NOMO-1 (cell line): Measurements from ENCODE around the gene PCP2.
"Not testable (repeated sequence)": the region's sequence is repeated elsewhere in the genome, so short reads cannot be mapped to it uniquely, and the experiment has no call there.

Experiments used
- DNase-seq, 2 experiments: peaks; one replicate each; lab custom pipeline; 2025; ENCODE audit not compliant: unreplicated experiment in 2 of 2; lab: John Stamatoyannopoulos, UW

Gene PCP2

DNA sequence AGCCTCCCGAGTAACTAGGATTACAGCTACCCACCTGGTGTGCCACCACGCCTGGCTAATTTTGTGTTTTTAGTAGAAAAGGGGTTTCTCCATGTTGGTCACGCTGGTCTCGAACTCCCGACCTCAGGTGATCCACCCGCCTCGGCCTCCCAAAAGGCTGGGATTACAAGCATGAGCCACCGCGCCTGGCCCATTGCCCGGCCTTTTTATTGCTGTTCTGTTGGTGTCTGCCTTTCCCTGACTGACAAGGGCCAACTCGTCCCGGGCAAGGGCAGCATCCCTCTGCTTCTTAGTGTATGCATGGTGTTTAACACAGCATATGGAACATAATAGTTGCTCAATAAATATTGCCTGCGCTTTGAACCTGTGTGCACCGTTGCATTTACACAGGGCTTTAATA is 29.1 kb upstream of the PCP2 start:
- no peak for DNase-seq

DNA sequence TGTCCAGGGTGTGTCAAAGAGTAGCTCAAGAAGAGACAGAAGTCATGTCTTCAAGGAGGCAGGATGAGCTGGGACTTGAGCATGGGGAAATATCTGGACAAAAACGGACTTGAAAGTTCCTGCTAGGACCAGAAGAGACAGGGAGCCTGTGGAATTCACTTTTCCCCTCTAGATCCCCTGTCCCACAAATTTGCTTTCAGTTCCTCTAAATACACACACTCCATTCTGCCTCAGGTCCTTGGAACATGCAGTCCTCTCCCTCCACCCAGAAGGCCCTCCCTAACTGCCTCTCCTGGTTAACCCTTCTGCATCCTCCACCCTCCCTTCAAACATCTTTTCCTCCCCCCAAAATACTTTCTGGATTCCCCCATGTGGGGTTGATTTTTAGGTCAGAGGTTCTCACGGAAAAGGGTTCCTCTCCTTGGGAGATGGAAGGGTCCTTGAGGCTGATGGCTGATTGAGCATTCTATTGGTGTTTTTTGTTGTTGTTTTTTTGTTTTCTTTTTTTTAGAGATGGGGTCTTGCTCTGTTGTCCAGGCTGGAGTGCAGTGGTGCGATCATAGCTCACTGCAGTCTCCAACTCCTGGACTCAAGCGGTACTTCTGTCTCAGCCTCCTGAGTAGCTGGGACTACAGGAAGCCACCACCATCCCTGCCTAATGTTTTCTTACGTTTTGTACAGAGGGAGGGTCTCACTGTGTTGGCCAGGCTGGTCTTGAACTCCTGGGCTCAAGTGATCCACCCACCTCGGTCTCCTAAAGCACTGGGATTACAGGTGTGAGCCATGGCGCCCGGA is 28.4 kb upstream of the PCP2 start:
- no peak for DNase-seq

DNA sequence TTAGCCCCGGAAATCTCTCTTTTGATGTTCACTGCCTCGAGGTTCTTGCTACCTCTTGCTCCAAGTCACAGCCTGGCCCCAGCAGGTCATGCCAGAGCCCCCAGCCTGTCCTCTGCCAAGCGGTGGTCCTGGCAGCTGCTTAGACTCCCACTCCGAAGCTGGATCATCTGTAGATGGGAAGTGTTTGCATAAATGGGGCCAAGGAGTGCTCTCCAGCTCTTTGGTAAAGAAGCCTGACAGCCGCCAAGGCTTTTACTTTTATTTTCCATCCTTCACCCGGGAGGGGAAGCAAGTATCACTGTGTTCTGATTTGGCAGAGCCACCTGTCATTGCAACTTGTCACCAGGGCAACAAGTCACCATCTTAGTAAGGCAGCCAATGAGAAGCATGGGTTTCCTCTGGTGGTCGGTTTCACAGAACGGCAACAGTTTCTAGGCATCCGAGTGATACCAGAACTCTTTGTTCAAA is 24.7 kb upstream of the PCP2 start:
- DNase-seq, result peak in 1 of 2 experiments; percentile 48

DNA sequence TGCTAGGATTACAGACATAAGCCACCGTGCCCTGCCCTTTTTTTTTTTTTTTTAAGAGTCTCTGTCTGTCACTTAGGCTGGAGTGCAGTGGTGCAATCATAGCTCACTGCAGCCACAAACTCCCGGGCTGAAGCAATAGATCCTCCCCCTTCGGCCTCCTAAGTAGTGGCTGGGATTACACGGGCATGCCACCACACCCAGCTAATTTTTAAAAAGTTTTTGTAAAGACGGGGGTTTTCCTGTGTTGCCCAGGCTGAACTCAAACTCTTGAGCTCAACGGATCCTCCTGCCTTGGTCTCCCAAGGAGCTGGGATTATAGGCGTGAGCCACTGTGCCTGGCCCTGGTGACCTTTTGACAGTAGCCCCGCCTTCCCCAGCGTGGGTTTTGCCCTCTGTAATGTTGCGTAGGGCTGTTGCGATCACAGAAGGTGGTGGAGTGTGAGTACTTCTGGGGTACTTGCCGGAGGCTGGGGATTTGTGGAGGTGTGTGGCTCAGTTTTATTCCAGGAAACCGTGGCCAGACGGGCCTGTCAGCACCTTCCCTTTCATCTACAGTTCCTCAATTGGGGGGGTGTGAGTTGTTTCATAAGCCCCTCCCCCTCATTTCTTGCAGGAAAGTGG is 23.7 kb upstream of the PCP2 start:
- DNase-seq, result peak; percentile 86 to 91

DNA sequence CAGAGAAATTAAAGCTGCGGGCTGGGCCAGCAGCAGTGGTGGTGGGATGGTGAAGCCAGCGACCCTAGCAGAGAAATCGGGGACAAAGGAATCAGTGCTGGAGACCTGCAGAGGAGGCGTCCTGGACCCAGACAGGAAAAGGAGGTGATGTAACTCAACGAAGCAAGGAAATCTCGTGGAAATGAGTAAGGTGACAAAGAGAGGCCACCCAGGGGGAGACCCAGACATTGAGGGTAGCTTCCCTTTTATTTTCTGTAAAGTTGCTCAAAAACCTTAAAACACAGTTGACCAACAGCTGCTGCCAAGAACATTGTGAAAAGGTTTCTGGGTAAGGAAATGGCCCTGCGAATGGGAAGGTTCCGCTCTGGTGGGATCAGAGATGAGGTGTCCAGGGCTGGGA is 22.1 kb upstream of the PCP2 start:
- peak; percentile 86 to 93 for DNase-seq

DNA sequence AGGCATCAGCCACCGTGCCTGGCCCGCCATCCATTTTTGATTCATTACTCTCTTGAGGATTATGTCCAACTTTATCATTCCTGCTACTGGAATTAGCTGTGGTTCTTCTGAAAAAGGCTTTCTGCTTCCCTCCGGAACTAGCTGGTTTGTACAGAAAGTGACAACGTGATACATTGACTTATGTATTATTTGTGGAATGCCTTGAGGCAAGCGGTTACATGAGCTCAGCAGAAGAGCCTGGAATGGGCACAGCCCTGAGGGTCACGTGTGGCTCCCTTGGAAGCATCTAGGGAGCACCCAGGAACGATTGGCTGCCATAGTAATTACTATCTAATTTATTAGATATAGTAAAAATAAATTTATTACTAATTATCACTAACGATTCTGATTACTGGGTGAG is 20.9 kb upstream of the PCP2 start:
- no peak for DNase-seq

DNA sequence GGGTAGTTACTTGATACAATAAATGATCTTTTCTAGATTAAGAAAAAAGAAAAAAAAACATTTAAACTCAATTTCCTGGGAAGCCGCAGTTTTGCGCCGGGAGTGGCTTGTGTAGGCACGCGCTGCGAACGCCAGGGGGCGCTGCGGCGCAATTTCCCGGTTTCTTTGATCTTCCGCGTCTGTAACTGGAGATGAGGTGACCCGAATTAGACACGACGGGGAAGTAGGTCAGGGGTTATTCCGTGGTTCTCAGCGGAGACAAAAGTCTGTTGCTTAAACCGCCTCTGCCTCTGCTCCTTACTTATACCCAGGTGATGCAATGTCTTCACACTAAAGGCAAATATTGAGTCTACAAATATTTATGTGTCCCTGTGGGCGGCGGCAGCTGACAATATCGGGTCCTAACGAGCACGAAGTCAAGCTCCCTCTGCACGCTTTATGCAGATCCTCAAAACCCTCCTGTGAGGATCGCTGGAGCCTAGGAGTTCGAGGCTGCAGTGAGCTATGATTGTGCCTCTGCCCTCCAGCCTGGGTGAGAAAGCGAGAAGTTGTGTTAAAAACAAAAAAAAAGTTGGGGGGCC is 18.6 kb upstream of the PCP2 start:
- peak; percentile 91 to 99 for DNase-seq

DNA sequence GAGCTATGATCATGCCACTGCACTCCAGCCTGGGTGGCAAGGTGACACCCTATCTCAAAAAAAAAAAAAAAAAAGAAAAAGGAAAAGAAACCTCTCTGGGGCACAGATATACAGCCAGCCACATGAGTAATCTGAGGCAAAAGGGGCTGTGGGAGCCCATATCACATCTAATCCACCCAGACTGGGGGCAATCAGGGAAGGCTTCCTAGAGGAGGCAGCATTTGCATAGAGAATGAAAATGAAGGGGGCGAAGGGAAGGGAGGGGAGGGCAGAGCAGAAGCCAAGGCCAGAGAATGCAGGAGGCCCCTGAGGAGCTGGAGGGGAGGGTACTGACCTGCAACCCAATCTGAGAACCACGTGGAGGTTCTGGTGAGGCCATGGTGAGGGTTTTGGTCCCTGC is 16.6 kb upstream of the PCP2 start:
- DNase-seq, result no peak

DNA sequence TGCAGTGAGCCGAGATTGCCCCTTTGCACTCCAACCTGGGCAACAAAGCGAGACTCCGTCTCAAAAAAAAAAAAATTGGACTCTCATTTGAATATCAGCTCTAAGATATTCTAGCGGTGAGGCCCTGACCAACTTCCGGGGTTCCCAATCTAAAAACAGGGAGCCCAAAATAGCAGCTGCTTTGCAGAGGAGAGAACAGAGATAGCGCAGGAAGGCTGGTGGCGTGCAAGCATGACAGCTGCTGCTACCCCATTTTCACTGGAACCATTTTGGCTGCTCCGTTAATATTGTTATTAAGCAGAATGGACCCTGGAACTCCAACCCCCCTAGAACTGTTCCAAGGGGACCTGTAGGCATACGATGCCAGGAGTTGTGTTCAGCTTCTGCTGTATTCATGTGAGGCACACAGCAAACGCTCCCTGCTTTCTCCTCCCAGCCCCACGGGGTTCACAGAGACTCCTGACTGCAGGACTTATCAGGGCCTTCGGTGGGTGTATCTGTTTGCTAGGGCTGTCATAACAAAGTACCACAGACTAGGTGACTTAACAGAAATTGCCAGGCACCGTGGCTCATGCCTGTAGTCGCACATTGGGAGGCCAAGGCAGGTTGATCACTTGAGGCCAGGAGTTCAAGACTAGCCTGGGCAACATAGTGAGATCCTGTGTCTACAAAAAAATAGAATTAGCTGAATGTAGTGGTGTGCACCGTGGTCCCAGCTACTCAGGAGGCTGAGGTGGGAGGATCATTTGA is 14.9 kb upstream of the PCP2 start:
- no peak for DNase-seq

DNA sequence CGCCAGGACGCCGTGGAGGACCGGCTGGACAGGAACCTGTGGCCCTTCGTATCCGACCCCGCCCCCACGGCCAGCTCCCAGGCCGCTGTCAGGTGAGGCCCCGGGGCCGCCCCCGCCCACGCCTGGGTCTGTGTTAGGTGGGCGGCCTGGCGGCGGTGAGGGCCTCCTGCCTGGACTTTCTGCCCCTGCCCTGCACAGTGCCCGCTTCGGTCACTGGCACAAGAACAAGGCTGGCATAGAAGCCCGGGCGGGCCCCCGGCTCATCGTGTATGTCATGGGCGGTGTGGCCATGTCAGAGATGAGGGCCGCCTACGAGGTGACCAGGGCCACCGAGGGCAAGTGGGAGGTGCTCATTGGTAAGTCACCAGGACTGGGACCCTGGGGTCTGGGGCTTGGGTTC is 13.6 kb upstream of the PCP2 start:
- no peak for DNase-seq

DNA sequence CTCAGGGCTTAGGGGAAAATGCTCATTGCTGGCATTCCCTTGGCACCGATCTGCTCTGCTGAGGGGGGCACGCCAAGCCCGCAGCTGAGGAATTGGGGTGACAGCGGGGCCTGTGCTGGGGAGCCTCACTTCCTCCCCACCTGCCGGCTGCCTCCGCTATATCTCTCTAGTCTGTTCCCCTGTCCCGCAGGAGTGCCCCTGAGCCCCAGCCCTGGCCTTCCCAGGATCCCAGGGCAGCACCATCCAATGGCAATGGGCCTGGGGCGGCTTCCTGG is 12.8 kb upstream of the PCP2 start:
- no peak for DNase-seq

DNA sequence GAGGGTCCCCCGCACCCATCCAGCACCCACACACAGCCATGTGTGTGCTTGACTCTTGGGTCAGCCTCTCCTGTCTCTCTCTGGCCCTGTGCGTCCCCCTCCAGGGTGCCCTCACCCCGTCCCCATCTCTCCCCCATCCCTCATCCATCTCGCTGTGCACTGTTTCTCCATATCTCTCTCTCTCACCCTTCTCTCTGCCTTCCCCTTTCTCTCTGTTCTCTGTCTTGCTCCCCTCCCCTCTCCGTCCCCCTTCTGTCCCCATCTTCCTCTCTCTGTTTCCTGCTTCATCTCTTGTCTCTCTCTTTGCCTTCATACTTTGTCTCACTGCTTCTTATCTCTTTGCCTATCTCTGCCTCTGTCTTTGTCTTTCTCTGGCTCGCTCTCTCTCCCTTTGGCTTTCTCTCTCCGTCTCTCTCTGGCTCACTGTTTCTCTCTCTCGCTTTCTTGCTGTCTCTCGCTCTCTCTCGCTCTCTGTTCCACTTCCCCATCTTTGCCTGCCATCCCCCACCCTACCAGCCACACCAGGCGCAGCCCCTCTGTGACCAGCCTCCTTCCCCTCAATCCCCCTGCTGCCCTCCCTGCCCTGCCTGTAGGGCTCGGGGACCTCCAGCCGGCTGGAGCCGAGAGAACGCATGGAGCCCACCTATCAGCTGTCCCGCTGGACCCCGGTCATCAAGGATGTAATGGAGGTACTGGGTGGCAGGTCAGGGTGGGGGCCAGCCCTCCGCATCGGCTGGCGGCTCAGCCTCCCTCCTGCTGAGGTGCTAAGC is 12.3 kb upstream of the PCP2 start:
- DNase-seq, result peak; percentile 71 to 77

DNA sequence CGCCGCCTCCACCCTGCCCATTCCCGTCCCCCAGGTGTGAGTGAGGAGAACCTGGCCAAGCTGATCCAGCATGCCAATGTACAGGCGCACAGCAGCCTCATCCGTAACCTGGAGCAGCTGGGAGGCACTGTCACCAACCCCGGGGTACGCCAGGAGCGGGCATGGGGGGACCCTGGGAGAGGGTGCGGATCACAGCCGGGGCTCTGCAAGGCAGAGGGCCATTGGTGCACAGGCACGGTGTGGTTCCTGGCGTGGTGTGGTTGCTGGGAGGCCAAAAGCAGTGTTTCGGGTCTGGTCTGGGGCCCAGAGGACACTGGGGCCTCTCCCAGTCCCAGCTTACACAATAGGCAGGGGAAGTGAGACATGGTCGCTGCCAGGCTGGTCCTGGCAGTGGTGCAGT is 11.6 kb upstream of the PCP2 start:
- peak; percentile 81 to 86 for DNase-seq

DNA sequence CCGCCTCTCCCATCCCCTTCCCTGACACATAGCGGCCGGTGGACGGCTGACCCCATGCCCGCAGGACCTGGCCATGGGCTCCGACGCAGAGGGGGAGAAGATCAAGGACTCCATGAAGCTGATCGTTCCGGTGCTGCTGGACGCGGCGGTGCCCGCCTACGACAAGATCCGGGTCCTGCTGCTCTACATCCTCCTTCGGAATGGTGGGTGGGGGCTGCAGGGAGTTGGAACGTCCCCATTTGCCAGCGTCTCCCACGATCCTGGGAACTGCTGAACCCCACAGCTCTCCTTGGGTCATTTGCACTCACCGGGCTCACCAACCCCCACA is 11.0 kb upstream of the PCP2 start:
- DNase-seq, result no peak

DNA sequence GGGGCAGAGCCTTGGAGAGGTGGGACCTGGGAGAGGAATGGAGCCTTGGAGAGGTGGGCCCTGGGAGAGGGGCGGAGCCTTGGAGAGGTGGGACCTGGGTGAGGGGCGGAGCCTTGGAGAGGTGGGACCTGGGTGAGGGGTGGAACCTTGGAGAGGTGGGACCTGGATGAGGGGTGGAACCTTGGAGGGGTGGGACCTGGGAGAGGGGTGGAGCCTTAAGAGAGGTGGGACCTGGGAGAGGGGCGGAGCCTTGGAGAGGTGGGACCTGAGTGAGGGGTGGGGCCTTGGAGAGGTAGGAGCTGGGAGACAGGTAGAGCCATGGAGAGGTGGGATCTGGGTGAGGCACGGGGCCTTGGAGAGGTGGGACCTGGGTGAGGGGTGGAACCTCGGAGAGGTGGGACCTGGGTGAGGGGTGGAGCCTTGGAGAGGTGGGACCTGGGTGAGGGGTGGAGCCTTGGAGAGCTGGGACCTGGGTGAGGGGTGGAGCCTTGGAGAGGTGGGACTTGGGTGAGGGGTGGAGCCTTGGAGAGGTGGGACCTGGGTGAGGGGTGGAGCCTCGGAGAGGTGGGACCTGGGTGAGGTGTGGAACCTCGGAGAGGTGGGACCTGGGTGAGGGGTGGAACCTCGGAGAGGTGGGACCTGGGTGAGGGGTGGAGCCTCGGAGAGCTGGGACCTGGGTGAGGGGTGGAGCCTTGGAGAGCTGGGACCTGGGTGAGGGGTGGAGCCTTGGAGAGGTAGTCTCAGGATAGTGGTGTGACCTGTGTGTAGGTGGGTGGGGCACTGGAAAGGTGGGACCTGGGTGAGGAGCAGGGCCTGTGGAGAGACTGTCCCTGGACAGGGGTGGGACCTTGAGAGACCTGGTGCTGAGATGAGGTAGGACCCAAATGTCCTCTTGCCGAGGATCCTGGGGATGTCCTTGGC is 10.4 kb upstream of the PCP2 start:
- not testable (repeated sequence) for DNase-seq

DNA sequence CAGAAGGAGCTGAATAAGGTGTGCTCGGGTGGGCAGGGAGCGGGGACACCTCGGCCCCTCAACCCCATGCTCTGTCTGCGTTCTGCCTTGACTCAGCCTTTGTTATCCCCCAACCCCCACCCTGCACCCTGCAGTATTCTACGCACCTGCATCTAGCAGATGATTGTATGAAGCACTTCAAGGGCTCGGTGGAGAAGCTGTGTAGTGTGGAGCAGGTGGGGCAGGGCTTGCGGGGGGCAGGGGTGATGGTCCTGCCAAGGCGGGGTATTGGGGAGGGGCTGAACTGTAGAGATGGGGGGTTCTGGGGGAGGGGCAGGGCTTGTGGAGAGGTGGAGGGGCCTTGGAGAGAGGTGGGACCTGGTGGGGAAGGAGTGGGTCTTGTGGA is 9.5 kb upstream of the PCP2 start:
- DNase-seq, result no peak

DNA sequence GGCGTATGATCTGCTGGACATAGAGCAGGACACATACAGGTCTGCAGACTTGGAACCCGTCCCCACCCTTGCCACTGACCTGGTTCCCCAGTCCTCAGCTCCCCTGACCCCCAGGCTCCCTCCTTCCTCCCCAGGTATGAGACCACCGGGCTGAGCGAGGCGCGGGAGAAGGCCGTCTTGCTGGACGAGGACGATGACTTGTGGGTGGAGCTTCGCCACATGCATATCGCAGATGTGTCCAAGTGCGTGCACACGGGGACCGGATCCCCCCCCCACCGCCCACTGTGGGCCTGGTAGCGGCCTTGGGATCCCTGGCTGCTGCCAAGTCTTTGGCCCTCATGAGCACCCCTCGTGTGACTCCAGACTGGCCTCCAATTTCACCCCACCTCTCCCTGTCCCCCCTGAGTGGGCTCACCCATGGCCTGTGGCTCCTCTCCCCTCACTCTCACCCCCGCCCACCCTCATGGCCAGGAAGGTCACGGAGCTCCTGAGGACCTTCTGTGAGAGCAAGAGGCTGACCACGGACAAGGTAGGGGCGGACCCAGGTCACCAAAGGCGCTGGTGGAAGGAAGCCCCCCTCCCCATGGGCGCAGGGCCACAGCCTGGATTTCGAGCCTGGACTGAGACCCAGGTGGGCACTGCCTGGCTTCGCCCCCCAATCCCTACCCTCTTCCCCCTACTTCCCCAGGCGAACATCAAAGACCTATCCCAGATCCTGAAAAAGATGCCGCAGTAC is 8.9 kb upstream of the PCP2 start:
- no peak for DNase-seq

DNA sequence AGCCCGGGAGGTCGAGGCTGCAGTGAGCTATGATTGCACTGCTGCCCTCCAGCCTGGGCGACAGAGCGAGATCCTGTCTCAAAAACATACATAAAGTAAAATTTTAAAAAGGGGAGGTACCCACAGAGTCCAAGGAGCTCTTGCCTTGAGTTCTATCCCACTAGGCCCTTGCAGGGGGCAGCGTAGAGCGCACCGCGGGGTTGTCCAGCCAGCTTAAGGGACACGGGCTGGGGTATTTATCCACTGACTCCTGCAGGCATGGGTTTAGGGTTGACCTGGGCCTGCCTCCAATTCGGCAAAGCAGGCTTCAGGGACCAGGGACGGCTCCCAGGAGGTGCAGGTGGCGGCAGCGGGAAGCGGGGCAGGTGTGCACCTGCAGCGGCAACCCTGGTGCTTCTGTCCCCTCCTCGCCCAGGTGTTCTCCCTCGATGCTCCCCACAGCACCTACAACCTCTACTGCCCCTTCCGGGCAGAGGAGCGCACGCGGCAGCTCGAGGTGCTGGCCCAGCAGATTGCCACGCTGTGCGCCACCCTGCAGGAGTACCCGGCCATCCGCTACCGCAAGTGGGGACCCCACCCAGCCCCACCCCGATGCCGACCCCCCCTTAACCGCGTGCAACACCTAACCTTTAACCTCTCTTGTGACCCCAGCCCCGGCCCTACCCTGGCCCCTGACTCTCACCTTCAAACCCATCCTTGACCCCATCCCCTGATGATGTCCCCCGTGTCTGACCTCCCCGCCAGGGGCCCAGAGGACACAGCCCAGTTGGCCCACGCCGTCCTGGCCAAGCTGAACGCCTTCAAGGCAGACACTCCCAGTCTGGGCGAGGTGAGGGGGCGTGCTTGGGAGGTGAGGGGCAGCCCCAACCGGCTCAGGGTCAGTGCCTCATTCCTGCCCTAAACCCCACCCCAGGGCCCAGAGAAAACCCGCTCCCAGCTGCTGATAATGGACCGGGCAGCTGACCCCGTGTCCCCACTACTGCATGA is 8.1 kb upstream of the PCP2 start:
- DNase-seq, result no peak
